Astrocyte (in vitro differentiated cells and primary cell): ENCODE results near the gene HMX2. TPM values are rescaled to one million over a fixed set of nuclear protein-coding genes. Genes with fewer than 3 reads are reported as not detected.
"Not testable (repeated sequence)": the region's sequence is repeated elsewhere in the genome, so short reads cannot be mapped to it uniquely, and the experiment has no call there.

Experiments
- DNase-seq: peaks from one replicate; pipeline ENCODE4 v3.0.0-alpha.2; 2010; ENCODE audit warnings: low read depth
- FAIRE-seq: peaks from 2 replicates; lab custom pipeline; 2011; peaks lifted over from hg19 to GRCh38; lab: Jason Lieb, UNC
- H2AFZ ChIP-seq: 2 replicates; pipeline ENCODE4 v1.6.0; 2012; ENCODE audit warnings: low read depth, low read length, inconsistent platforms
- H3K27ac ChIP-seq: 2 replicates; pipeline ENCODE4 v1.5.1; 2011; ENCODE audit warnings: low read depth, low read length, inconsistent platforms
- H3K27me3 ChIP-seq: 2 replicates; pipeline ENCODE4 v1.6.0; 2011; ENCODE audit warnings: low read length, inconsistent platforms; ENCODE audit not compliant: insufficient read depth
- H3K36me3 ChIP-seq: 2 replicates; pipeline ENCODE4 v1.5.1; 2011; ENCODE audit warnings: low read length, inconsistent platforms; ENCODE audit not compliant: insufficient read depth
- H3K4me1 ChIP-seq: 2 replicates; pipeline ENCODE4 v1.5.1; 2011; ENCODE audit warnings: low read length, inconsistent platforms; ENCODE audit not compliant: insufficient read depth
- H3K4me2 ChIP-seq: 2 replicates; pipeline ENCODE4 v1.6.0; 2012; ENCODE audit warnings: low read length, inconsistent platforms
- H3K4me3 ChIP-seq: 2 replicates; pipeline ENCODE4 v1.5.1; 2011; ENCODE audit warnings: low read depth, mild to moderate bottlenecking, low read length, inconsistent platforms; ENCODE audit not compliant: insufficient read depth
- H3K79me2 ChIP-seq: 2 replicates; pipeline ENCODE4 v1.6.0; 2012; ENCODE audit warnings: mild to moderate bottlenecking, low read length, inconsistent platforms; ENCODE audit not compliant: insufficient read depth
- H3K9ac ChIP-seq: 2 replicates; pipeline ENCODE4 v1.6.0; 2012; ENCODE audit warnings: mild to moderate bottlenecking, low read length, inconsistent platforms
- H3K9me3 ChIP-seq: 2 replicates; pipeline ENCODE4 v1.5.1; 2012; ENCODE audit warnings: low read depth, mild to moderate bottlenecking, low read length, inconsistent platforms; ENCODE audit not compliant: insufficient read depth
- H4K20me1 ChIP-seq: 2 replicates; pipeline ENCODE4 v1.6.0; 2012; ENCODE audit warnings: low read length, inconsistent platforms; ENCODE audit not compliant: insufficient read depth
- H3K27ac Mint-ChIP-seq: one replicate; pipeline ENCODE4 v1.8.0; 2021; ENCODE audit warnings: mild to moderate bottlenecking, mixed read lengths; ENCODE audit not compliant: unreplicated experiment
- H3K27me3 Mint-ChIP-seq: one replicate; pipeline ENCODE4 v1.8.0; 2021; ENCODE audit warnings: low read depth, mixed read lengths; ENCODE audit not compliant: unreplicated experiment
- H3K36me3 Mint-ChIP-seq: one replicate; pipeline ENCODE4 v1.8.0; 2021; ENCODE audit warnings: low read depth, mixed read lengths; ENCODE audit not compliant: unreplicated experiment
- H3K4me1 Mint-ChIP-seq: one replicate; pipeline ENCODE4 v1.8.0; 2021; ENCODE audit warnings: low read depth, mixed read lengths; ENCODE audit not compliant: unreplicated experiment
- H3K4me3 Mint-ChIP-seq: one replicate; pipeline ENCODE4 v1.8.0; 2021; ENCODE audit warnings: mild to moderate bottlenecking, moderate library complexity, mixed read lengths; ENCODE audit not compliant: unreplicated experiment
- H3K9me3 Mint-ChIP-seq: one replicate; pipeline ENCODE4 v1.8.0; 2021; ENCODE audit warnings: mild to moderate bottlenecking, mixed read lengths; ENCODE audit not compliant: unreplicated experiment
- EZH2 ChIP-seq: IDR thresholded peaks from 2 replicates; pipeline ENCODE4 v1.6.1; 2012; ENCODE audit warnings: mild to moderate bottlenecking, low read length, inconsistent platforms; ENCODE audit not compliant: insufficient read depth
- total RNA-seq: library from RNA; stranded (reverse); gene quantifications from 2 replicates; pipeline ENCODE4 v1.2.1, GENCODE V29; 2021
- TF ChIP-seq, protein P1 (sequence below): IDR thresholded peaks from 2 replicates; pipeline ENCODE4 v1.5.1; 2011; ENCODE audit warnings: low read depth, mild to moderate bottlenecking, inconsistent platforms, low read length, moderate library complexity; ENCODE audit not compliant: insufficient read depth

The HMX2 gene
- total RNA-seq, 1 donor from 2014 or later, result not detected

GRCh38 chr10:123165445-123166072 lies 17.6 kb downstream of the HMX2 start:
- Histone ChIP-seq H3K27ac (no peak overlapping the region), H3K36me3 (peaks cover 55% of the 10 kb centered on the region), H3K27me3 (no peaks in the 10 kb centered on the region), H3K79me2 (peaks cover 75% of the 10 kb centered on the region), H3K9ac (no peak overlapping the region), H3K9me3 (no peaks in the 10 kb centered on the region), H3K4me1 (no peaks in the 10 kb centered on the region), H3K4me2 (no peak overlapping the region), H4K20me1 (peaks cover 63% of the 10 kb centered on the region), H3K4me3 (no peak overlapping the region), H2AFZ (no peak overlapping the region)
- no peak for TF ChIP-seq EZH2
- TF ChIP-seq, protein P1, sequence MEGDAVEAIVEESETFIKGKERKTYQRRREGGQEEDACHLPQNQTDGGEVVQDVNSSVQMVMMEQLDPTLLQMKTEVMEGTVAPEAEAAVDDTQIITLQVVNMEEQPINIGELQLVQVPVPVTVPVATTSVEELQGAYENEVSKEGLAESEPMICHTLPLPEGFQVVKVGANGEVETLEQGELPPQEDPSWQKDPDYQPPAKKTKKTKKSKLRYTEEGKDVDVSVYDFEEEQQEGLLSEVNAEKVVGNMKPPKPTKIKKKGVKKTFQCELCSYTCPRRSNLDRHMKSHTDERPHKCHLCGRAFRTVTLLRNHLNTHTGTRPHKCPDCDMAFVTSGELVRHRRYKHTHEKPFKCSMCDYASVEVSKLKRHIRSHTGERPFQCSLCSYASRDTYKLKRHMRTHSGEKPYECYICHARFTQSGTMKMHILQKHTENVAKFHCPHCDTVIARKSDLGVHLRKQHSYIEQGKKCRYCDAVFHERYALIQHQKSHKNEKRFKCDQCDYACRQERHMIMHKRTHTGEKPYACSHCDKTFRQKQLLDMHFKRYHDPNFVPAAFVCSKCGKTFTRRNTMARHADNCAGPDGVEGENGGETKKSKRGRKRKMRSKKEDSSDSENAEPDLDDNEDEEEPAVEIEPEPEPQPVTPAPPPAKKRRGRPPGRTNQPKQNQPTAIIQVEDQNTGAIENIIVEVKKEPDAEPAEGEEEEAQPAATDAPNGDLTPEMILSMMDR, result no peak
- Mint-ChIP-seq H3K27me3 (no peaks in the 10 kb centered on the region), H3K36me3 (peaks cover 12% of the 10 kb centered on the region), H3K27ac (no peak overlapping the region), H3K4me3 (no peak overlapping the region), H3K9me3 (no peaks in the 10 kb centered on the region), H3K4me1 (no peaks in the 10 kb centered on the region)
- no peak for FAIRE-seq
- no peak for DNase-seq

GRCh38 chr10:123166618-123167017 lies 18.7 kb downstream of the HMX2 start:
- FAIRE-seq (no peak), DNase-seq (no peak)
- no peak for TF ChIP-seq EZH2
- TF ChIP-seq, protein P1, result no peak
- peaks cover 11% of the 10 kb centered on the region for H3K36me3 Mint-ChIP-seq
- no peak overlapping the region for H3K27ac Mint-ChIP-seq
- H3K4me1 Mint-ChIP-seq, result no peaks in the 10 kb centered on the region
- peaks cover 65% of the 10 kb centered on the region for H3K79me2 ChIP-seq
- H3K4me1 ChIP-seq, result no peaks in the 10 kb centered on the region
- no peak overlapping the region for H3K4me3 Mint-ChIP-seq
- H3K9me3 Mint-ChIP-seq, result no peaks in the 10 kb centered on the region
- no peak overlapping the region for H3K27ac ChIP-seq
- peaks cover 45% of the 10 kb centered on the region for H3K36me3 ChIP-seq
- no peak overlapping the region for H3K9ac ChIP-seq
- no peak overlapping the region for H2AFZ ChIP-seq
- H4K20me1 ChIP-seq, result peaks cover 56% of the 10 kb centered on the region
- H3K4me3 ChIP-seq, result no peak overlapping the region
- H3K27me3 ChIP-seq, result no peaks in the 10 kb centered on the region
- H3K4me2 ChIP-seq, result no peak overlapping the region
- no peaks in the 10 kb centered on the region for H3K27me3 Mint-ChIP-seq
- no peaks in the 10 kb centered on the region for H3K9me3 ChIP-seq

- no peak for FAIRE-seq
- no peak overlapping the region for H3K4me3 Mint-ChIP-seq
- TF ChIP-seq, protein P1, result no peak
- TF ChIP-seq EZH2, result no peak
- Histone ChIP-seq H2AFZ (no peak overlapping the region), H3K4me2 (no peak overlapping the region), H3K4me1 (no peaks in the 10 kb centered on the region), H3K27me3 (no peaks in the 10 kb centered on the region), H3K79me2 (peaks cover 22% of the 10 kb centered on the region), H3K9me3 (no peaks in the 10 kb centered on the region), H3K36me3 (peaks cover 15% of the 10 kb centered on the region), H4K20me1 (peaks cover 34% of the 10 kb centered on the region), H3K4me3 (no peak overlapping the region), H3K27ac (no peak overlapping the region), H3K9ac (no peak overlapping the region)
- no peaks in the 10 kb centered on the region for H3K27me3 Mint-ChIP-seq
- no peak overlapping the region for H3K27ac Mint-ChIP-seq
- peaks cover 20% of the 10 kb centered on the region for H3K36me3 Mint-ChIP-seq
- H3K4me1 Mint-ChIP-seq, result no peaks in the 10 kb centered on the region
- no peaks in the 10 kb centered on the region for H3K9me3 Mint-ChIP-seq
- no peak for DNase-seq
Observed at GRCh38 chr10:123170961-123171360, 23.0 kb downstream of the HMX2 start.

- not testable (repeated sequence) for H3K27ac ChIP-seq, H3K4me3 ChIP-seq, H3K4me3 Mint-ChIP-seq, H3K9me3 Mint-ChIP-seq, H3K9me3 ChIP-seq, H3K27ac Mint-ChIP-seq, DNase-seq, H3K27me3 ChIP-seq, H3K4me1 Mint-ChIP-seq, H3K4me2 ChIP-seq, FAIRE-seq, H3K4me1 ChIP-seq, H2AFZ ChIP-seq, H3K9ac ChIP-seq, H3K36me3 ChIP-seq, H3K27me3 Mint-ChIP-seq
- H3K79me2 ChIP-seq, result peaks cover 17% of the 10 kb centered on the region
- peaks cover 30% of the 10 kb centered on the region for H4K20me1 ChIP-seq
- peaks cover 24% of the 10 kb centered on the region for H3K36me3 Mint-ChIP-seq
Observed at GRCh38 chr10:123171616-123172015, 23.7 kb downstream of the HMX2 start.
